ENCODE data around the gene PLEK2.
A peak's percentile ranks its signal among the peaks of the same experiment; 100 is the strongest.

PLEK2 gene

GRCh38 chr14:67385618-67386017, 26.3 kb downstream of the PLEK2 start:
- no peak overlapping the region for H3K4me3 ChIP-seq (replicated peaks in 1 of 2; ENCODE audit: low read depth in 2 of 2, low read length in 2 of 2)
- no peak for TF ChIP-seq CTCF (IDR thresholded peaks at IDR 0.05; ENCODE audit: low read depth, low read length)
- DNase-seq (ENCODE audit: low read depth in 2 of 2): no peak

GRCh38 chr14:67385120-67385519, 26.8 kb downstream of the PLEK2 start:
- DNase-seq (ENCODE audit: low read depth in 2 of 2): no peak
- TF ChIP-seq CTCF (IDR thresholded peaks at IDR 0.05; ENCODE audit: low read depth, low read length): no peak
- H3K4me3 ChIP-seq (replicated peaks in 1 of 2; ENCODE audit: low read depth in 2 of 2, low read length in 2 of 2): no peak overlapping the region

GRCh38 chr14:67377916-67378315, 34.0 kb downstream of the PLEK2 start:
- no peak for TF ChIP-seq CTCF (IDR thresholded peaks at IDR 0.05; ENCODE audit: low read depth, low read length)
- H3K4me3 ChIP-seq (replicated peaks in 1 of 2; ENCODE audit: low read depth in 2 of 2, low read length in 2 of 2): no peak overlapping the region
- DNase-seq (ENCODE audit: low read depth in 2 of 2): no peak

GRCh38 chr14:67373347-67373746, 38.6 kb downstream of the PLEK2 start:
- peak in 1 of 2 donors; percentile 56 for DNase-seq (ENCODE audit: low read depth in 2 of 2)
- no peak for TF ChIP-seq CTCF (IDR thresholded peaks at IDR 0.05; ENCODE audit: low read depth, low read length)
- H3K4me3 ChIP-seq (replicated peaks in 1 of 2; ENCODE audit: low read depth in 2 of 2, low read length in 2 of 2): no peak overlapping the region

- H3K4me3 ChIP-seq (replicated peaks in 1 of 2; ENCODE audit: low read depth in 2 of 2, low read length in 2 of 2): no peak overlapping the region
- TF ChIP-seq CTCF (IDR thresholded peaks at IDR 0.05; ENCODE audit: low read depth, low read length): no peak
- no peak for DNase-seq (ENCODE audit: low read depth in 2 of 2)
Observed at GRCh38 chr14:67372833-67373232, 39.1 kb downstream of the PLEK2 start.

GRCh38 chr14:67371247-67372148, 40.5 kb downstream of the PLEK2 start:
- DNase-seq (ENCODE audit: low read depth in 2 of 2): peak; percentile 30 to 39
- no peak for TF ChIP-seq CTCF (IDR thresholded peaks at IDR 0.05; ENCODE audit: low read depth, low read length)
- H3K4me3 ChIP-seq (replicated peaks in 1 of 2; ENCODE audit: low read depth in 2 of 2, low read length in 2 of 2): no peak overlapping the region

All from cardiac fibroblast (primary cell).